NCI-H2227 (cell line): ENCODE measurements around the gene MAP6.
"Not testable (repeated sequence)": the region's sequence is repeated elsewhere in the genome, so short reads cannot be mapped to it uniquely, and the experiment has no call there.

Experiments used
- DNase-seq: peaks from one replicate; lab custom pipeline; 2025; ENCODE audit not compliant: unreplicated experiment; lab: John Stamatoyannopoulos, UW

The MAP6 gene

DNA sequence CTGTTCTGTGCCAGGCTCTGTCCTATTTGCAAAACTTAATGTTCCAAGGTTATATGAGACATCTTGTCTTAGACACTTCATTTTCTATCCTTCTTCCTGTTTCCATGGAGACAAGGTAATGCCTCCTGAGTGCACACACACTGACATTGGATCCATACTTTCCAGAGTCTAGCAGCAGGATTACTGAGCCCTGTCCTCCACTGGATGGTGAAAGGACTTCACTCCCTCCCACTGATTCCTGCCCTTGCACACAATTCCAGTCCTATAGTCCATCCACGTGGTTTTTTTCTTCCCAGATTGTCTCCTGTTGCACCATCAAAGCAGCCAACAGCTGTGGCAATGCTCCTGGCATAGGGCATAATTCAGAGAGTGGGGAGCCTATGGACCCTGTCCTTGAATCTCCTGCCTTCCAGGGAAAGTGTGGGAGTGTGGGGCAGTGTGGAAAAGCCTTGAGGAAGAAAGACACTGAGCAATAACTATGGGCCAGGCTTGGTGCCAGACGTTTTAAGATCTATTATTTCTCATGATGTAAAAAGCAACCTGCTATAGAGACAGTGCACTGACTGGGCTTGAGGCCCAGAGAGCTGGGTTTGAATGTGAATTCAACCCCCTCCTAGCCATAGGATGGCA is 75.4 kb downstream of the MAP6 start:
- DNase-seq = peak; percentile 24

- DNase-seq = peak; percentile 35
These were observed 76.1 kb downstream of the MAP6 start for GRCh38 chr11:75592715-75593114.

GRCh38 chr11:75591966-75592365 is 76.9 kb downstream of the MAP6 start:
- no peak for DNase-seq

DNA sequence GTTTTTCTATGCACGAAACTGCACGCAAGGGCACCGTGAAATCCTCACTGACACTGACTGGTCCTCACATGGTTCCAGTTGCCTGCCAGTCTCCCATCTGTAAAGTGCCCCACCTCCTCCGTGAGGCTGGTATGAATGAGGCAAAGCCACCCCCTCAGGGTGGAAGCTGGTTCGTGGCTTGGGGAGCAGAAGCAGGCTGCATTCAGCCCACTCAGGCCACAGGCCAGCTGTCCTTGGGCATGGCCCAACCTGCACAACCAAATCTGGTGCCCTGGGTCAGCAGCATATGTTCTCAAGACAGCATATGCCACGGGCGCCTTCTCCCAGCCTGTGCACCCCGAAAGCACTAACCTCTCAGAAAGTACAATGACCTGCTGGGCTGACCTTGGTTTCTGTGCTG is 77.5 kb downstream of the MAP6 start:
- no peak for DNase-seq

GRCh38 chr11:75589933-75590332 is 78.9 kb downstream of the MAP6 start:
- no peak for DNase-seq

DNA sequence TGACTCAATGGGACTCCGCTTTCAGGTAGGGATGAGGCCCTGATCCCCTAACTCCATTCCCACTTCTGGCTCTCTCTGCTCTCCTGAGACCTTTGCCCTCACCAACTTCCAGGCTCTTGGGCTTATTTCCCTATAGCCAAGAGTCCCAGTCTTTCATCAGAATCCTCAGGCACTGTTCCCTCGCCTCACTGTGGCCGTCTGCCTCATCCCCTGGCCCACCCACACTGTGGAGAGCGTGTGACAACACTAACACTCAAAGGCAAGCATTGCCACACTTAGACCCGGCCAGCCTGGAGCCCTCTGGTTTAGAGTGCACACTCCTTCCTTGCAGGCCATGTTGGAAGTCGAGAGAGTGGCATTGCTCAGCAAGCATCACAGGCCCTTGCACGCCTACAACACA is 79.8 kb downstream of the MAP6 start:
- DNase-seq = no peak

- no peak for DNase-seq
These were observed 80.8 kb downstream of the MAP6 start for GRCh38 chr11:75588051-75588481.

DNA sequence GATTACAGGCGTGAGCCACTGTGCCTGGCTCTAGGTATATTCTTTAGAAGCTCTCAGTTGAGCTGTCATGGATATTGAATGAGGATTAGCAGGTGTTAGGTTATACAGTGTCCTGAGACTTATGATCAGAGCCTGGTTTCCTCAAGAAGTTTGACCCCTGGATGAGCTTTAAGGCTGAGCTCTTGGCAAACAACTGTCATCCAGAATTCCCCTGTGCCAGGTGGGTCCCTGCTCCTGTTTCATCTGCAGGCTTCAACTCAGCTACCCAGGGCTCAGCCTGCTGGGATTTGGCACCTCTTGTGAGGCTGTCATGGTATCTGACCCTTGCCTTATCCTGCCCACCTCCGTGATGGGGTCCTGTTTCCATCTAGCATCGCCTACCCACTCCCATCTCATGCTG is 82.4 kb downstream of the MAP6 start:
- no peak for DNase-seq

GRCh38 chr11:75585293-75585670 is 83.6 kb downstream of the MAP6 start:
- no peak for DNase-seq

DNA sequence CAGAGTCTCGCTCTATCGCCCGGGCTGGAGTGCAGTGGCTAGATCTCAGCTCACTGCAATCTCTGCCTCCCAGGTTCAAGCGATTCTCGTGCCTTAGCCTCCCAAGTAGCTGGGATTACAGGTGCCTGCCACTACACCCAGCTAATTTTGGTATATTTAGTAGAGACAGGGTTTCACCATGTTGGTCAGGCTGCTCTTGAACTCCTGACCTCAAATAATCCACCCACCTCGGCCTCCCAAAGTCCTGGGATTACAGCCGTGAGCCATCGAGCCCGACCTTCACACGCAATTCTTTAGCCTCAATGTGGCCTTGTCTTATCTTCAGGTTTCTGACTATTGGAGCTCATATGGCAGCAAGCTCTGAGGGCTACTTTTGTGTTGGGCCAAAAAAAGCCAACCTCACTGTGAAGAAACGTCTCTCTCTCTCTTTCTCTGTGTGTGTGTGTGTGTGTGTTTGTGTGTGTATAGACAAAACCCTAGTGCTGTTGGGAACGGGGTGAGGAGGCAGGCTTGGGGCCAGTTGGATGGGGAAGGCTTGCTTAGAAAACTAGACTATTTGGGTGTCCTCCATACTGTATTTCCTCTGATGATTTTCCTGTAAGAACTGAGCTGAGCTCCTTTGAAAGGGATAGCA is 84.1 kb downstream of the MAP6 start:
- DNase-seq = not testable (repeated sequence)

- peak; percentile 90 for DNase-seq
These were observed 84.8 kb downstream of the MAP6 start for GRCh38 chr11:75583718-75584658.

DNA sequence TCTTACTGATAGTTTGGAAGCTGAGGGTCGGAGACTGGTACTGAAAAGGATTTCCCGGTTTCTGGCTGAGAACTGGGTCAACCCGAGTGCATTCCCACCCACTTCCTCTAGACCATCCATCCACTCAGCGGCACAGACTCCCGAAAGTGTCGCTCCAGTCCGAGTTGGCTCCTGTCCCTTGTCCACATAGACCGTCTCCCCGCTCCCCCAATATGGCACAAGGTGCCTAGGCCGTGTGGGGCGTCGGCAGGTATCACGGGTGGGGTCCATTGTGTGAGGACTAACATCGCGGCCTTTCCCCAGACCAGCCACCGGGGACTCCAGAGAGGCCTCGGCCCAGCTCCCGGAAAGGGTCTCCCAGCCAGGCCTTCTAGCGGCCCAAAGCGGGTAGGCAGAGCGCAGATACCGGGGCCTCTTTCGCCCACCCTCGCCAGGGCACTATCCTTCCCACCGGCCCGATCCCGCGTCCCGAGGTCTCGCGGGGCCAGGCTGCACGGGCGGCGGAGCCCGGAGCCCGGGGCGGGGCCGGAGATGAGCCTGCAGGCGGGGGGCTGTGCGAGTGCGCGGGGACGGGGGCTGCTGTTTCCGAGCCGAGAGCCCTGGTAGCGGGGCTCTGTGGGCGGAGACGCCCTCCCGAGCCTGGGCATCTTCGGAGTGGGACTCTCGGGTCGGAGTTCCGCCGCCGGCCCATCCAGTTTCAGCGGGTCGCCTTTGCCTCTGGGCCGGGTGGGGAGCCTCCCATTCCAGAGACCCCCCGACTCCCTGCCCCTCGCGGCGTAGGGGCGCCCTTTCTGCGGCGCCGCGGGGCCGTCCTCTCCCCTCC is 85.7 kb downstream of the MAP6 start:
- DNase-seq = peak; percentile 94

DNA sequence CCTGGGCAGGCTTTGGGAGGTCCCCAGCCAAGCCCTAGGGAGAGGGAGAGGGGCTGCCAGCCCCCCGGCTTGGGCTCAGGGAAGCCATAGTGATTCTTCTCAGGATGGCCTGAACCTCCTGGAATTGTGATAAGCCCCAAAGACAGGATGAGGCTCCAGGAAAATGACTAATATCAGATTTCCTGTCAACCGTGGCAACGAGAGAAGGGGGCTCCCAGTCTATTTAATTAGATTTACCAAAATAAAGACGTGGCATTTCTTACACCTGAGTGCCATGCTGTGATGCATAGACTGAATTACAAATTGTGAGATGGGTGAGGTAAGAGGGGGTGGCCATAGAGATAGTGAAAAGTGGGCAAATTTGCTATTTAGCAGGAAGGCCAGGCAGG is 86.3 kb downstream of the MAP6 start:
- no peak for DNase-seq

- DNase-seq = no peak
These were observed 89.0 kb downstream of the MAP6 start for GRCh38 chr11:75579841-75580240.

- DNase-seq = no peak
These were observed 89.9 kb downstream of the MAP6 start for GRCh38 chr11:75578977-75579376.

DNA sequence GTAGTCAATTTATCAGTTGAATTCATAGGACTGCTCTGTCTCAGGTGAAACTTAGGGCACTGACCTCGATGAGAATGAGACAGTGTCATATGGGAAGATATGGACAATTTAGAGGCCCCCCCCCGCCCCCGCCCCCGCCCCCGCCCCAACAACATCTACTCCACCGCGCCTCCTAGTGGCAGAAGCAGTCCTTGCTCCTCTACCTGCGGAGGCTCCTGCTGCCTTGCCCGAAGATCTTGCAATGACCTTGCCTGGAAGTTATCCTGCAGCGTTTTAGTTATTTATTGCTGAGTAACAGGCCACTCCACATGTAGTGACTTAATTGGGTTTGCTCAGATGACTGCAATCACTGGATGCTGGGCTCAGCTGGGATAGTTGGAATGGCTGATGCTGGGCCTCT is 91.6 kb downstream of the MAP6 start:
- peak; percentile 58 for DNase-seq

DNA sequence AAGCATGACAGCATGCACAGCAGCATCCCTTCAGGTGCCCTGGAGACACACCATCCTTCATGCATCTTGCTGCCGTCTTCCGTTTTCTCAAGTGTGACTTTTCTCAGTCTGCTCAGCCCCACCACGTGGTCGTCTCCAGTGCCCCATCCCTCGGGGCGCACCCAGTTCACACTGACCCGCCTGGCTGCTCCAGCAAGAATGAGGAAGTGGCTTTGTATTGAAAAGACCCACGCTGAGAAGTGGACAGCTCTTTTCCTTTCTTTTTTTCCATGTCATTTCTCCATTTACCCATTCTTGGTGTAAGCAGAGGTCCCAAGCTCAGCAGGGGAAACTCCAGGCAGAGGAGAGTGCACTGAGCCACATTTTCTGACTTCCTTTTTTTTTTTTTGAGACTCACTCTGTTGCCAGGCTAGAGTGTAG is 92.3 kb downstream of the MAP6 start:
- no peak for DNase-seq

DNA sequence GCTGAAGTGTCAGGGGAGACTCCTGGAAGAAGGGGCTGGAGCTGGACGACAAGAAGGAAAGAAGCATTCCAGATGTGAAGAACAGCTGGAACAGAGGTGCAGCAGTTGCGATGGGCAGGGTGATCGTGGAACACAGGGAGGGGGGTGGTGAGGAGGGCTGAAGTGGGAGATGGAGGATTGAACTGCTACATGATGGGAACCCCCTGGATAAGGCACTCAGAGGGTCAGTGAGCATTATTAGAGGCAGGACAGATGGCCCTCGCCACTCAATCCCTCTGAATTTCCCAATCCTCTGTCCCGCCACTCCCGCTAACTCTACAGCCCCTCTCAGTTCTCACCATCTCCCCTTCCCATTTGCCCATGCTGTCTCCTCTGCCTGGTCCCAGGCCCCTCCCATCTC is 92.8 kb downstream of the MAP6 start:
- DNase-seq = no peak

GRCh38 chr11:75574698-75575602 is 93.9 kb downstream of the MAP6 start:
- no peak for DNase-seq

DNA sequence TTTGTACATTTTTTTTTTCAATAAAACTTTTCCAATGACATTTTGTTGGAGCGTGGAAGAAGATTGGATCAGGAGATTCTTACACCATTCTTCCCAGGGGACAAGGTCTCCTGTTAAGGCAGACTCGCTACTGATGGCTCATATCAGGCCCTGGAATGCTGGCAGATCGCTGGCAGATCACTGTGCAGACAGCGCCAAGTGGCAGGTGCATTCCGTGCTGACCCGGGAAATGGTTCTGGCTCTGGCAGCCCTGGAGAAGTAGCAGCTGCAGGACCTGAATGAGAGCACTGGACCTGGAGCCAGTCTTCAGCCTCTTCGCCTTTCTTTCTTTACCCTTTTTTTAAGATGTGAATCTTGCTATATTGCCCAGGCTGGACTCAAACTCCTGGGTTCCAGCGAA is 96.1 kb downstream of the MAP6 start:
- DNase-seq = no peak
